Measurements from ENCODE around the gene SLC13A1.
"Not testable (repeated sequence)": the region's sequence is repeated elsewhere in the genome, so short reads cannot be mapped to it uniquely, and the experiment has no call there.

The SLC13A1 gene

DNA sequence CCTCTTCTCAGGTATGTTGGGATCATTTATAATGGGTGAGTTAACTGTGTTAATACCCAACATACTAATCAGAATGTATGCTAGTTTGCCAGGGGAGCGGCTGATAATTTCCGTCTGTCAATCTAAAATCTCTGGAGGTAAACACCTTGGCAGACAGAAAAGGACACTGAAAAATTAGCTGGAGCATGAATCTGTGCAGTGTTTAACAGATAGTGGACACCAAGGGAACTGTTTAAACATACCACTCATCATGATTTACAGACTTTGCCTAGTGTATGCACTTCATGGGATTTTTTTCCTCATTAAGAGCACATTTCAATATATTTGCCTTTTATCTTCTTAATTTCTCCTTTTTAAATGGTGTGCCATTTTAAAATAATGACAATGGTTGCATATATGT, 68.2 kb downstream of the SLC13A1 start:
- intact Hi-C loops (cut with DNase I) = no loop called here
- DNase-seq = no peak

DNA sequence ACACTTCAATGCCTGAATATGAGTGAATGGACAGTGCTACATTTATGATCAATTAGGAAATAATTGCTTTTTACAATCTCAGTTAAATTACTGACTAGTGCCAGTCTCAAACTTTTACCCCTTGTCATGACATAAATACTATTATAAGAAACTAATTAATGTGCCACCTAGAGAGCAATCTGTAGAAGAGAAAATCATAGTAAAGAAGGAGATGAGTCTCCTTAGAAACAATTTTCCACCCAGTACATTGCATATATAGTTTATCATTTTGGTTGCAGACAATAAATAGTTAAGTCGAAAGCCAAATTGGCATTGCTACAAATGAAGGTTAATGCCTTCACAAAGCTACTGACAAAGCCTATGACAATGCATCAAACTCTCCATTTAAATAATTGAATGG, 68.6 kb downstream of the SLC13A1 start:
- no peak for DNase-seq
- intact Hi-C loops (cut with DNase I) = no loop called here

DNA sequence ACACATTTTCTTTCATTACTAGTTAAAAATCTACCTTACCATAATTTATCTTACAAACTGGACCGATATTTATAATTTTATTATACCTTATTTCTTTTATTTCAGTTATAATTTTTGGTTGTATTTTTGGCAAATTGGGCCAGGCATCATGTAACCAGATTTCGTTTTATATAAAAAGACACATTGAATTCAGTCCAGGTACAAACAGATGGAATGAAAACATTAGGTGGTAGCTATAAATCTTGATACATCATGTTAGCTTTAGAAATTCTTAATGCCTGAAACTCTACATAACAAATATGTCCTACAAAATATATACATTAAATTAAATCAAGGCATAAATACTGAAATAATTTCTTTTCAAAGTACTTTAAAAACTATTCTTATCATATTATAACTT, 73.1 kb downstream of the SLC13A1 start:
- no peak for DNase-seq
- intact Hi-C loops (cut with DNase I) = no loop called here

DNA sequence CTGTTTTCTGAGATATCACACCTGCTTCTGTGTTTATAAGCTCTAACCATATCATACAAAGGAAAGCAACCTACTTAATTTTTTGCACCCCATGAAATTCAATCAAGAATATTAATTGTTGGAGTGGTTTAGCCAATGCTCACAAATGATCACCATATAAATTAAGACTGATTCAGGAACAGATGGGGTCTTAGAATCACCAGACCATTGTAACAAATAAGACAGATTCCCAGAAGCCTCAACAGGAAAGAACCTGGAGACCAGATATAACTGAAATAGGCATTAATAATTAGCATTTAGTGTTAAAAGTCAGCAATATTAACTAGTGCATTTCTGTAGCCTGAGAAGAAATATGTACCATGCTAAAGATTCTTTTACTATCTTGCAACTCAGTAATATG, 73.6 kb downstream of the SLC13A1 start:
- intact Hi-C loops (cut with DNase I) = no loop called here
- DNase-seq = no peak

DNA sequence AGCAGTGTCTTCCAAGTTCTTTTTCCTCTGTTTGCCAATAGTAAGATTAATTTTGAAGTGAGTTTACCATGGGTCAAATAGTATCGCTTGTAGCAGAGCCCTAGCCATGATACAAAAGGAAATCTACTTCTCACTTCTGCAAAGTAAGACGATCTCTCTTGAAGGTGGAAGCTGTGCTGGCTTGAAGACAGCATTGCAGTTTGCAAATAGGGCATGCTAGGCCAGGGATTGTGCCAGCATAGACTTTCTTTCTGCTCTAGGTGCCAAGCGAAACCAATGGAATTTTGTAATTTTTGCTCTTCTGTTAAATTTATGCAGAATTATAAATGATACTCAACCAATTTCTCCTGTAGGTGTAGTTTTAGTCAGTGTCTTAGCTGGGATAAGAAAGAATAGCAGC, 74.5 kb downstream of the SLC13A1 start:
- no peak for DNase-seq
- intact Hi-C loops (cut with DNase I) = no loop called here

DNA sequence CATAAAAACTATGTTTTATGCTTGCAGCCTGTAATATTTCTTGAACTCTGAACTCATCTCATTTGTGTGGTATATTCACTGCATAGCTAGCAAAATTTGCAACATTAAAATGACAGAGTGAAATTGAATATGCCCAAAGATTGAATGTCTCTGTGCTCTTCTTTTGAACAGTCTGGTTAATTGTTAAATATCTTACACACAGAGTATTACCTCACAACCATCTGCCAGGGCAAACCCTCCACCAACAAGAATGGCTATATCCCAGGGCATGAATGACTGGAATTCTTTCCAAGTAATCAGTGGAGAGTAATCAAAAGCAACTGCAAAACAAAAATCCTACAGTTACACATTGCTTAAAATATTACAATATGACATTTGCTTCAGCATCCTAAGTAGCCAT, 76.9 kb downstream of the SLC13A1 start:
- DNase-seq = no peak

DNA sequence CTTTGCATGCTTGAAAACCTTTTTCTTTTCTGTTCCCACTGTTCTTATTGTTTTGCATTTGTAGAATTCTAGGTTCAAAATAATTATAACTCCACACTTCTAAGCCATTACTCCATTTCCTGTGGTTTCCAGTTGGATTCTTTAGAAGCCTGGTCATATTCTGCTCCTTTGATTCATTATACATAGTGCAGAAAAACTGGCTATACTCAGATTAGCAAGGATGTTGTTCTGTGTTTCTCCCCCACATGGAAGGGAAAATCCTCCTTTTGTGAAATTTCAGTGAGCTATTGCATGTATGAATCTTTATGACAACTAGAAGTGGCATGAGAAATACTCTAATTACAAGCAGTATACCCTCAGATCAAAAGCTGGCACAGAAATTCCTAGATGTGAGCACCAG, 79.5 kb downstream of the SLC13A1 start:
- DNase-seq = no peak
- intact Hi-C loops (cut with DNase I) = no loop called here

More for the DNA sequence above, 76.9 kb downstream of the SLC13A1 start:
- intact Hi-C loops (cut with DNase I) = no loop called here

DNA sequence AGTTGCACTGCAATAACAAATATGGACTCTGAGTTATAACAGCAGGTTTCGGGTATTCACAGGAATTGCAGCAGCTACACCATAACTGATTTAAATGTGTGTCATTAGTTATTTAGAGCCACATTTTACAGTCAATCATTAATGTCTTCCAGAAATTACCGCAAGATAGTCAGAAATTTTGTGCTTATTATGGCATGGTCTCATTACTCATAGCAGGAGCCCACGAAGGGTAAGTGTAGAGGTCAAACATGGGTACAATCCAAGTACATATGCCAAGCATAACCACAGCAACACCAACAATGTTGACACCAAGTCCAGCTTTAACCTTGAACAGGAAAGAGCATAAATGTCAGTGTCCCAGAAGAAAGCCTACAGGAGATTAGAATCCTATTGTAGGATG, 84.4 kb downstream of the SLC13A1 start:
- DNase-seq = no peak
- intact Hi-C loops (cut with DNase I) = no loop called here

DNA sequence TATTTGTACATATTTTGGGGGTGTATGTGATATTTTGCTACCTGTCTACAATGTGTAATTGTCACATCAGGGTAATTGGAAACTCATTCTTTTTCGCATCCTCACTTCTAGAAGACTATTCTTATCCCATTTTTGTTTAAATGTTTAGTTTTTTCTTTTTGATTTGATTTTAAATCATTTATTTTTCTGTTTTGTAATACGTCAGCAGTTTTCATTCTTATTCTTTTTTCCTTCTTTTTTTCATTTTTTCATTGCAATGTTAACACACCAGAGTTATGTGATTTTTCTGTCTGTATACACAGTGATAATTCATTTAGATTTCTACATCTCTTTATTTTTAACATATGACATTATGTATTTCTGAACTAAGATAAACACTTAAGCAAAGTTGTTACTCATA, 85.5 kb downstream of the SLC13A1 start:
- intact Hi-C loops (cut with DNase I) = no loop called here
- DNase-seq = no peak

DNA sequence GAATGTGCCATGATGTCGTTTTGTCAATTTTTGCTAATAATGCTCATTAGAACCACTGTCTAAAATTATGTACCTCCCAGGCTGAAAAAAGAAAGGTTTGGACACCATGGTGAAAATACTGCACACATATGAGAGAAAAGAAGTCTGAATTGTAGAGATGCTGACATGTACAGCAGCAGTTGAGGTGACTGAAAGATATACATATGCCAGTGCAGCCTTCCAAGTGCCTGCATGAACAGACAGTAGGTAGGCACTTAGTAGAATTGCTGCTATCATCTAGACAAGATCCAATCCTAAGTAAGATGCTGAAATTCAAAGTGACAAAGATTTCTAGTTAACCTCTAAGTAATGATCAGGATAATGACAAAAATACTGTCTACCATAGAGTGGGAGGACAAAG, 86.9 kb downstream of the SLC13A1 start:
- intact Hi-C loops (cut with DNase I) = no loop called here
- DNase-seq = no peak

DNA sequence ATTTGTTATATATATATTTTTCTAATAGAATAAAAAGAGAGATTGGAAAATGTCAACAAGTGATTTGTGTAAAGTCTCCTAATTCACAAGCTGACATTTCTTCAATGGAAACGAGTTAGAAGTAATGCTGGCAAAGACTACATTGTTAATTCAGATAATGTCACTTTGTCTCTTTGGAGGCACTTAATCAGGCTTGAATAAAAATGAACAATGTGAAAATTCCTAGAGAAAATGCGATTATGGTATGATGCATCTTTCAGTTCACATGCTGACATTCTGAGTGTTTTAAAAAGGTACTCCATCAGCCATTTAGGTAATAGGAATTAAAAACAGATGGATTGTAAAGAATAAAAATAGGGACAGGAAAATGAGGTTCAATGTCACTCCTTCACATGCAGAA, 100.1 kb downstream of the SLC13A1 start:
- intact Hi-C loops (cut with DNase I) = no loop called here
- no peak for DNase-seq

DNA sequence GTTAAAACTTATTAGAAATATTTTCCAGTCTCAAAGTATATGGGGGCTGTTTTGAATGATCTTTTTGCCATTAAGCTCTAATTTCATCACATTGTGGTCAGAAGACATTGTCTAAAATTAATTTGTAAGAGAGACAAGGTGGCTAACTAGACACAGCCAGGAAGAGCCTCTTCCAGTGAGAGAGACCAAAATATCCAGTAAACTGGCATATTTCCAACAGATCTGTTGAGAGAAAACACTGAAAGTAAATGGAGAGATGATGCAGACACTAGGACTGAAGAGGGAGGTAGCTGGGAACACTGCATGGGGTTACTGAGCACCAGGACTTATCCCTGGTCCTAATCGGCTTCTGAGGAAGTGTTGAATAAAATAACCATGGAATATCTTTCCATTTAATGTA, 102.8 kb downstream of the SLC13A1 start:
- intact Hi-C loops (cut with DNase I) = no loop called here
- DNase-seq = no peak

DNA sequence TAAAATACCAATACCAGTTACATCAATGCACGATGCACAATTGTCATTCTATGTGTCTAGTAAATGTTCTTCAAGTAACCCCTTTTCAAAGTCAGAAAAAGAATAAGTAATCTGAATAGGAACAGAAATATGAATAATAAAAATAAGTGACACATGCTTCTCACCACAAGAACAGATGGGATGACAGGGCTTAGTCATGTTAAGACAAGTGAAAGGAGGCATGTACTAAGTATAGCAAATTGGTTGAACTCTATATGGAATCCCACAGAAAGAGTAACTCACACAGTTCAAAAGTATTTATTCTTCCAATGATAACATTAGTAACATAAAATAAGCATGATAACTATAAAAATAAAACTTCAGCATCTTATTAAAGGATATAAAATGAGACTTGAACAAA, 103.3 kb downstream of the SLC13A1 start:
- no peak for DNase-seq
- intact Hi-C loops (cut with DNase I) = no loop called here

DNA sequence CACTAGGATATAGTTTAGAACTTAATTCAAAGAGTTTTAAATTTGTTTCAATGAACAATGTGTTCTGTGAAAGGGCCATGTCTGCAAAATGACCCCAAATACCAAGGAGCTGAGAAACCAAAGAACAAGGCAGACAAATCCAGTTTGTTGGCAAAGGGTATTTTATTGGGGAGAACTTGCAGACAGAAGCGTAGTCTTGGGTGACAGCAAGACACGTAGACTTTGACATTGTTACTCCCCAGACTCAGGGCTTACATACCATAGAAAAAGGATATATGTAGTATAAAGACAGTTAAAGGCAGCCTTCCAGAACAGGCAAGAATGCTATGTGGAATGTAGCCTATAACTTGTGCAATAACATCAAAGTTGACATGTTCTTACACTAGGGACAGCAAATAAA, 109.3 kb downstream of the SLC13A1 start:
- DNase-seq = no peak
- intact Hi-C loops (cut with DNase I) = no loop called here

DNA sequence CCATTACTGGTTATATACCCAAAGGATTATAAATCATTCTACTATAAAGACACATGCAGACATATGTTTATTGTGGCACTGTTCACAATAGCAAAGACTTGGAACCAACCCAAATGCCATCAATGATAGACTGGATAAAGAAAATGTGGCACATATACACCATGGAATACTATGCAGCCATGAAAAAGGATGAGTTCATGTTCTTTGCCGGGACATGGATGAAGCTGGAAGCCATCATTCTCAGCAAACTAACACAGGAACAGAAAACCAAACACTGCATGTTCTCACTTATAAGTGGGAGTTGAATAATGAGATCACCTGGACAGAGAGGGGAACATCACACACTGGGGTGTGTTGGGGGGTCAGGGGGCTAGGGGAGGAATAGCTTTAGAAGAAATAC, 112.9 kb downstream of the SLC13A1 start:
- intact Hi-C loops (cut with DNase I); DNase-seq: not testable (repeated sequence)

DNA sequence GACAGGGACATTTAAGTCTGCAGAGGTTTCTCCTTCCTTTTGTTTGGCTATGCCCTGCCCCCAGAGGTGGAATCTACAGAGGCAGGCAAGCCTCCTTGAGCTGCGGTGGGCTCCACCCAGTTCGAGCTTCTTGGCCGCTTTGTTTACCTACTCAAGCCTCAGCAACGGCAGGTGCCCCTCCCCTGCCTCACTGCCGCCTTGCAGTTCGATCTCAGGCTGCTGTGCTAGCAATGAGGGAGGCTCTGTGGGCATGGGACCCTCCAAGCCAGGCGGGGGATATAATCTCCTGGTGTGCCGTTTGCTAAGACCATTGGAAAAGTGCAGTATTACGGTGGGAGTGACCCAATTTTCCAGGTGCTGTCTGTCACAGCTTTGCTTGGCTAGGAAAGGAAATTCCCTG, 114.9 kb downstream of the SLC13A1 start:
- intact Hi-C loops (cut with DNase I) = not testable (repeated sequence)
- DNase-seq = peak in 1 of 10 donors; percentile 51

DNA sequence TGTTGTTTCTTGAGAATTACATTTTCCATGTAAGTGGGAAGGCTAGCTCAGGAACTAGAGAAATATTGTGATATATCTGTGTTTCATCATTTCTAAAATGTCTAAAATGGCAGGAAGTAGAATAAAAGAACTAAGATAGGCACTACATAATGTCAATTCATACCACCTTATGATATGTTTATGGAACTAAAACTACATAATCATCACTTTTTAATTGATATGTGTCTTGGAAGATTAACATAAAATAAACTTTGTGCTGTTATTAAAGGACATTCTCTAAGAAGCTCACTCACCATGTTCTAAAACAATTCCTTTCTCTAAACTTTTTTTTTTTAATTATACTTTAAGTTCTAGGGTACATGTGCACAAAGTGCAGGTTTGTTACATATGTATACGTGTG, 120.7 kb downstream of the SLC13A1 start:
- no peak for DNase-seq
- intact Hi-C loops (cut with DNase I) = no loop called here

DNA sequence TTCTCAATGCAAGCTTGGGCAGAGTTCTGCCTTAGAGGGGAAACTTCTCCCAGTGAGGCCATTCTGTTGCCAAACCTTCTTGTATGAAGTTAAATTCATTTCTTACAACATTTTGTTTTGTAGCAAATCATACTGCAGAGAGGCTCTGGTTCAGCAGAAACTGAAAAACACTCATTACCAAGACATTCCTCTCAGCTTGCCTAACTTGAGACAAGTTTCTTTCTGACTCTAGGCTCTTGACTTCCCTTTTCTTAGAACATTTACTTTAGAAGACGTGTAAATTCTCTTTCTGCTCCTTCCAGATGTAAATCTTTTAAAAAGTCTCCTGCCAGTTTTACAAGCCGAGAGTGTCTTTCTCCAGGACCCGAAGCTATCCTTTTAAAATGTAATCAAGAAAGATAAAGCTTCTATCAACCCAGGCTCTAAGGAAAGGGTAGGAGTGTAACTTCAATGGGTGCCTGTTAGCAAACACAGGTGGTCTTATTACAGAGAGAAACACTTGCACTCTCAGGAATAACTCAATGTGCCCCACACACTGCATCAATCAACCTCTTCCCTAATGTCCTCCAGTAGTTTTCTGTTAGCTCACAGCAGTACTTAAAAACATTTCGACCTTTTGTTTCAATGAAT, 123.8 kb downstream of the SLC13A1 start:
- intact Hi-C loops (cut with DNase I) = no loop called here
- no peak for DNase-seq

DNA sequence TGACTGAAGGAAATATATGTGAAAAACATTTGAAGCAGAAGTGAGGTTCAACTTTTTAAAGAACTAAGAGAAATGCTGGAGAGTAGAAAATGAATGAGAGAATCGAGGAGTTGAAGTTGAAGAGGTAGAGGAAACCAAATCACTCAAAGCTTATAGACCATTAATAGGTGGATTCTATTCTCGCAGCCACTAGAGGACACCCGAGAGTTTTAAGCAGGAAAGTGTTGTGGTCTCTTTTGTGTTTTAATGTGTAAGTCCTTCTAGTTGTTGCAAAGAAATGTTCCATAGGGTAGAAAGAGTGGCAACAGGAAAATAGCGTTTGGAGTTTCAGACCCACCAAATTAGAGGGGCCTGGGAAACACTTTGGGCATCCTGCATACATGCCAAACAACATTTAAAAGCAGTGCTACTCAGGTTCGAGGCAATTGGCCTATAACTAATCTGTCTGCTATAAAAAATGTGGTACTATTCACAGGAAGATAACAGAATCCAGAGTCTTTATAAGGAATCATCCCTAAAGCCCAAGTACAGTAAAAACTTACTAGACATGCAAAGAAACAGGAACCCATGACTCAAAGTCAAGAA, 129.0 kb downstream of the SLC13A1 start:
- intact Hi-C loops (cut with DNase I) = no loop called here
- no peak for DNase-seq

DNA sequence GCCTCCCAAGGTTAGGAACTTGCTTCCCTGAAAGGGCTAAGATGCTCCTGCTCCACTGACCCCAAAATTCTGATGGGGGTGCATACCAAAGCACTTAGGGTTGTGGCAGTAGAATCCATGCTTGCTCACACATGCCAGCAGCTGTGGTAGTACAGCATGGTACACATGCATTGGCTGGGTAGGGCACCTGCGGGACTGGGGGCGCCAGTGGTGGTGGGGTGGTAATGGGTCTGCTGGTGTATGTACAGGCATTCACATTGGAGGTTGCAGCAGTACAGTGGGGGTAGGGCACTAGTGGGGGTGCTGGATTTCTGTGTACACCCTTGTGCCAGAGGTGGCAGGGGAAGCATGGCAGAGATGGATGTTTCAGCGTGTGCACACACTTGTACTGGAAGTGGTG, 132.0 kb downstream of the SLC13A1 start:
- intact Hi-C loops (cut with DNase I) = no loop called here
- peak in 1 of 10 donors; percentile 50 for DNase-seq
